SK-N-MC (cell line): ENCODE measurements around the gene ALAS1.

Experiments used
- DNase-seq: peaks from one replicate; pipeline ENCODE4 v3.0.0-alpha.2; 2011; ENCODE audit warnings: low read depth, low spot score
- H3K27ac ChIP-seq: fragments of 200-600 bp; sonication (generic); 2 replicates; pipeline ENCODE4 v1.5.1; 2016; ENCODE audit warnings: mixed run types
- H3K36me3 ChIP-seq: fragments of 200-600 bp; sonication (generic); 2 replicates; pipeline ENCODE4 v1.6.1; 2017; ENCODE audit warnings: antibody characterized with exemption, low read length, mixed read lengths; ENCODE audit not compliant: insufficient read depth
- H3K4me3 ChIP-seq: fragments of 200-600 bp; sonication (generic); 2 replicates; pipeline ENCODE4 v1.5.1; 2016
- H3K9ac ChIP-seq: fragments of 200-600 bp; sonication (generic); 2 replicates; pipeline ENCODE4 v1.8.0; 2017; ENCODE audit warnings: mixed run types, mixed read lengths; ENCODE audit not compliant: insufficient read length
- H3K9me3 ChIP-seq: fragments of 200-600 bp; sonication (generic); 2 replicates; pipeline ENCODE4 v1.6.1; 2017; ENCODE audit warnings: low read depth, mild to moderate bottlenecking, antibody characterized with exemption, low read length, moderate library complexity, mixed read lengths
- EZH2 ChIP-seq: fragments of 200-600 bp; sonication (generic); IDR thresholded peaks from one replicate; pipeline ENCODE4 v1.6.1; 2017; ENCODE audit warnings: antibody characterized with exemption
- FOXP2 ChIP-seq: optimal IDR thresholded peaks from 2 replicates; pipeline ENCODE3; 2011; ENCODE audit warnings: mild to moderate bottlenecking, moderate library complexity; ENCODE audit not compliant: insufficient read depth; ENCODE audit errors: extremely low read length, control extremely low read depth
- POLR2AphosphoS5 ChIP-seq: IDR thresholded peaks from 2 replicates; pipeline ENCODE4 v1.6.1; 2012; ENCODE audit warnings: mild to moderate bottlenecking, low read depth, low read length, borderline replicate concordance

ALAS1 gene

GRCh38 chr3:52250122-52250521 is 52.2 kb downstream of the ALAS1 start:
- DNase-seq: no peak
- no peak for TF ChIP-seq EZH2
- TF ChIP-seq FOXP2: no peak
- TF ChIP-seq POLR2AphosphoS5: no peak
- Histone ChIP-seq H3K27ac (no peak overlapping the region), H3K4me3 (no peak overlapping the region), H3K9ac (no peak overlapping the region), H3K9me3 (no peaks in the 10 kb centered on the region), H3K36me3 (peaks cover 10% of the 10 kb centered on the region; the same call in 1 of the 2 replicates)

GRCh38 chr3:52253314-52254304 is 55.6 kb downstream of the ALAS1 start:
- peaks cover 41% of the 10 kb centered on the region for H3K36me3 ChIP-seq
- DNase-seq: no peak
- TF ChIP-seq POLR2AphosphoS5 (0 out of 2 replicates have a peak, but pooled peaks have one; percentile 13), FOXP2 (no peak), EZH2 (no peak)
- no peaks in the 10 kb centered on the region for H3K9me3 ChIP-seq
- no peak overlapping the region for H3K9ac ChIP-seq
- no peak overlapping the region for H3K4me3 ChIP-seq
- H3K27ac ChIP-seq: no peak overlapping the region

- Histone ChIP-seq H3K36me3 (peaks cover 51% of the 10 kb centered on the region), H3K27ac (no peak overlapping the region), H3K4me3 (no peak overlapping the region), H3K9me3 (no peaks in the 10 kb centered on the region), H3K9ac (no peak overlapping the region)
- DNase-seq: no peak
- TF ChIP-seq FOXP2: no peak
- no peak for TF ChIP-seq EZH2
- no peak for TF ChIP-seq POLR2AphosphoS5
Observed at GRCh38 chr3:52254608-52255007, 56.6 kb downstream of the ALAS1 start.

- Histone ChIP-seq H3K4me3 (no peak overlapping the region), H3K36me3 (peaks cover 65% of the 10 kb centered on the region), H3K9ac (no peak overlapping the region), H3K27ac (no peak overlapping the region), H3K9me3 (no peaks in the 10 kb centered on the region)
- TF ChIP-seq FOXP2 (no peak), EZH2 (no peak), POLR2AphosphoS5 (no peak)
- DNase-seq: no peak
Observed at GRCh38 chr3:52256159-52256558, 58.2 kb downstream of the ALAS1 start.

- no peak overlapping the region for H3K4me3 ChIP-seq
- DNase-seq: no peak
- H3K9me3 ChIP-seq: no peaks in the 10 kb centered on the region
- H3K36me3 ChIP-seq: peaks cover 70% of the 10 kb centered on the region
- H3K27ac ChIP-seq: no peak overlapping the region
- H3K9ac ChIP-seq: no peak overlapping the region
- TF ChIP-seq FOXP2 (no peak), POLR2AphosphoS5 (no peak), EZH2 (no peak)
Observed at GRCh38 chr3:52256622-52257021, 58.7 kb downstream of the ALAS1 start.

GRCh38 chr3:52257911-52258310 is 60.0 kb downstream of the ALAS1 start:
- Histone ChIP-seq H3K9ac (no peak overlapping the region), H3K36me3 (peaks cover 81% of the 10 kb centered on the region), H3K9me3 (no peaks in the 10 kb centered on the region), H3K4me3 (no peak overlapping the region), H3K27ac (no peak overlapping the region)
- DNase-seq: no peak
- TF ChIP-seq EZH2 (no peak), FOXP2 (no peak)

GRCh38 chr3:52259035-52259434 is 61.1 kb downstream of the ALAS1 start:
- Histone ChIP-seq H3K9me3 (no peaks in the 10 kb centered on the region), H3K4me3 (no peak overlapping the region), H3K36me3 (peaks cover 86% of the 10 kb centered on the region), H3K9ac (no peak overlapping the region), H3K27ac (no peak overlapping the region)
- no peak for DNase-seq
- TF ChIP-seq FOXP2: no peak
- no peak for TF ChIP-seq POLR2AphosphoS5
- TF ChIP-seq EZH2: no peak

GRCh38 chr3:52259448-52259847 is 61.5 kb downstream of the ALAS1 start:
- Histone ChIP-seq H3K9ac (no peak overlapping the region), H3K9me3 (no peaks in the 10 kb centered on the region), H3K27ac (no peak overlapping the region), H3K4me3 (no peak overlapping the region), H3K36me3 (peaks cover 86% of the 10 kb centered on the region)
- no peak for DNase-seq
- TF ChIP-seq POLR2AphosphoS5 (no peak), FOXP2 (no peak), EZH2 (no peak)

- H3K4me3 ChIP-seq: no peak overlapping the region
- H3K9me3 ChIP-seq: no peaks in the 10 kb centered on the region
- peaks cover 89% of the 10 kb centered on the region for H3K36me3 ChIP-seq
- TF ChIP-seq POLR2AphosphoS5 (no peak), FOXP2 (no peak), EZH2 (no peak)
- no peak for DNase-seq
- H3K9ac ChIP-seq: no peak overlapping the region
- no peak overlapping the region for H3K27ac ChIP-seq
Observed at GRCh38 chr3:52262447-52262846, 64.5 kb downstream of the ALAS1 start.
